GM12878 (cell line): ENCODE results near the gene SIRT7. TPM values are rescaled to one million over a fixed set of nuclear protein-coding genes. Genes with fewer than 3 reads are reported as not detected.

ENCODE experiments used
- ATAC-seq: fragments of 200-7000 bp; cut with Tn5 transposase; 3 replicates; pipeline ENCODE4 v1.9.1; 2020; ENCODE audit warnings: mild to moderate bottlenecking, moderate library complexity
- BruUV-seq: library from RNA; stranded (reverse); fragments of 400-500 nt; replicated peaks from 2 replicates; lab custom pipeline; 2021; lab: Mats Ljungman, UMichigan
- CTCF ChIA-PET: fragments of 300-600 bp; sonication (Branson Sonifier 250); formaldehyde crosslinking; extraction: SDS; loops from one replicate; lab custom pipeline; 2021; ENCODE audit warnings: inconsistent platforms; lab: Yijun Ruan, JAX
- POLR2A ChIA-PET: fragments of 350-600 bp; formaldehyde crosslinking; extraction: SDS; loops from one replicate; lab custom pipeline; 2021; ENCODE audit warnings: inconsistent platforms; lab: Charles Lee
- RAD21 ChIA-PET: fragments of 300-600 bp; sonication (Branson Sonifier 250); formaldehyde crosslinking; loops from one replicate; lab custom pipeline; 2023; ENCODE audit warnings: antibody characterized with exemption; ENCODE audit not compliant: unreplicated experiment; lab: Charles Lee
- SMC1A ChIA-PET: fragments of 300-600 bp; sonication (Branson Sonifier 250); formaldehyde crosslinking; loops from one replicate; lab custom pipeline; 2023; ENCODE audit not compliant: unreplicated experiment, uncharacterized antibody; lab: Charles Lee
- DNase-seq: peaks from one replicate; pipeline ENCODE4 v3.0.0-alpha.2; 2011; ENCODE audit warnings: low read depth, low spot score
- FAIRE-seq: peaks from 3 replicates; lab custom pipeline; 2011; peaks lifted over from hg19 to GRCh38; lab: Jason Lieb, UNC
- H2AFZ ChIP-seq: 2 replicates; pipeline ENCODE4 v1.6.0; 2011; ENCODE audit warnings: low read depth, low read length, control low read depth; ENCODE audit not compliant: control insufficient read depth
- H3K27ac ChIP-seq: 2 replicates; pipeline ENCODE4 v1.5.1; 2011; ENCODE audit warnings: control low read depth; ENCODE audit not compliant: control insufficient read depth, insufficient read depth
- H3K27me3 ChIP-seq, 2 experiments: replicated peaks in 1 of 2; 2 replicates each; pipeline versions ENCODE4 v1.6.0 to v1.6.1; 2011; ENCODE audit warnings: low read length in 1 of 2; ENCODE audit not compliant: control insufficient read depth in 2 of 2, insufficient read depth in 2 of 2
- H3K36me3 ChIP-seq, 2 experiments: 2 replicates each; pipeline ENCODE4 v1.5.1; 2011; ENCODE audit warnings: low read length in 1 of 2; ENCODE audit not compliant: control insufficient read depth in 2 of 2, insufficient read depth in 2 of 2
- H3K4me1 ChIP-seq: 2 replicates; pipeline ENCODE4 v1.6.1; 2011; ENCODE audit warnings: mild to moderate bottlenecking, low read length, moderate library complexity, mixed read lengths; ENCODE audit not compliant: control insufficient read depth, insufficient read depth
- H3K4me2 ChIP-seq: 2 replicates; pipeline ENCODE4 v1.6.0; 2011; ENCODE audit warnings: control low read depth; ENCODE audit not compliant: control insufficient read depth, insufficient read depth
- H3K4me3 ChIP-seq: fragments of 200-600 bp; sonication (generic); 2 replicates; pipeline ENCODE4 v1.5.1; 2016
- H3K79me2 ChIP-seq: 2 replicates; pipeline ENCODE4 v1.6.0; 2011; ENCODE audit warnings: low read length; ENCODE audit not compliant: control insufficient read depth, insufficient read depth
- H3K9ac ChIP-seq: 2 replicates; pipeline ENCODE4 v1.8.0; 2011; ENCODE audit warnings: low read length, control low read depth, mixed read lengths; ENCODE audit not compliant: control insufficient read depth, insufficient read depth
- H3K9me3 ChIP-seq: replicated peaks from 3 replicates; pipeline ENCODE4 v1.5.1; 2011; ENCODE audit warnings: mild to moderate bottlenecking, low read length; ENCODE audit not compliant: control insufficient read depth, insufficient read depth
- H4K20me1 ChIP-seq: 2 replicates; pipeline ENCODE4 v1.6.0; 2011; ENCODE audit not compliant: control insufficient read depth, insufficient read depth
- KLF5 ChIP-seq: fragments of 450-650 bp; IDR thresholded peaks from 2 replicates; pipeline ENCODE4 v1.6.1; 2014; ENCODE audit warnings: mild to moderate bottlenecking; ENCODE audit not compliant: partially characterized antibody
- NFIC ChIP-seq: IDR thresholded peaks from 2 replicates; pipeline ENCODE4 v1.6.1; 2012; ENCODE audit warnings: low read depth, mild to moderate bottlenecking, inconsistent platforms, low read length, moderate library complexity
- POLR2A ChIP-seq: IDR thresholded peaks from 2 replicates; pipeline ENCODE4 v1.6.1; 2011; ENCODE audit warnings: low read depth, mild to moderate bottlenecking, low read length
- POLR2AphosphoS5 ChIP-seq: IDR thresholded peaks from 2 replicates; pipeline ENCODE4 v1.6.1; 2011; ENCODE audit warnings: mild to moderate bottlenecking, low read length, inconsistent platforms
- POU2F2 ChIP-seq: IDR thresholded peaks from 3 replicates; pipeline ENCODE4 v1.6.1; 2011; ENCODE audit warnings: low read depth, mild to moderate bottlenecking, low read length, borderline replicate concordance
- WGBS: methylation state at CpG from one replicate; pipeline ENCODE4 v1.1.6; 2016; ENCODE audit warnings: low lambda C conversion rate; ENCODE audit not compliant: insufficient replicate concordance, insufficient coverage; ENCODE audit errors: missing lambda C conversion rate; 5-methylcytosine and 5-hydroxymethylcytosine counted together
- in situ Hi-C: fragments of 300-500 bp; cut with MboI; formaldehyde crosslinking; loops from 9 replicates; pipeline ENCODE4 v1.14.3; 2018; ENCODE audit warnings: mixed read lengths
- intact Hi-C: fragments of 100-400 bp; cut with micrococcal nuclease; formaldehyde crosslinking; loops from one replicate; pipeline ENCODE4 v1.14.2; 2022; ENCODE audit not compliant: unreplicated experiment
- polyA plus RNA-seq, 11 experiments: library from polyadenylated mRNA; depleted of rRNA in 4 of 11; unstranded in 6 of 11; stranded (reverse) in 5 of 11; fragments of >200 nt; fragmentation: Nextera tagmentation in 4 of 11; fragmentation: Illumina TruSeq in 1 of 11; extraction: Ambion mirVana in 4 of 11; extraction: Trizol in 1 of 11; gene quantifications; 1 replicate in 1 of 11; 2 replicates in 10 of 11; pipeline versions ENCODE4 v1.2.1 to v1.2.3, GENCODE V29; 2011 to 2016; ENCODE audit warnings: inconsistent platforms in 2 of 11, missing spikeins in 2 of 11, low read depth in 1 of 11
- total RNA-seq, 4 experiments: library from RNA; depleted of rRNA in 3 of 4; stranded (reverse); fragments of >200 nt in 3 of 4; fragmentation: Illumina TruSeq in 1 of 4; extraction: Trizol in 1 of 4; gene quantifications; 2 replicates each; pipeline versions ENCODE4 v1.2.1 to v1.2.3, GENCODE V29; 2013 to 2021

SIRT7 gene
- total and polyA plus RNA-seq, 10 of the 15 experiments (the other 5 are each of a cell fraction or from before 2014, with no cell fraction given): 1.2 to 56.2 (median 22.7) TPM

- peaks cover 4% of the 10 kb centered on the region in 2 experiments; a peak in 3 of 4 replicates for H3K36me3 ChIP-seq
- no peaks in the 10 kb centered on the region for H4K20me1 ChIP-seq
- BruUV-seq: no TSS peak
- no peak overlapping the region for H3K4me3 ChIP-seq
- no peak for FAIRE-seq
- intact Hi-C loops: no loop called here
- H2AFZ ChIP-seq: no peak overlapping the region
- ChIA-PET CTCF (no interaction called here), SMC1A (no interaction called here), RAD21 (no interaction called here), POLR2A (no interaction called here)
- no peaks in the 10 kb centered on the region for H3K9me3 ChIP-seq
- TF ChIP-seq POU2F2 (no peak), POLR2AphosphoS5 (no peak), NFIC (no peak)
- no peaks in the 10 kb centered on the region for H3K4me1 ChIP-seq
- H3K4me2 ChIP-seq: no peak overlapping the region
- whole genome bisulfite sequencing: 96% methylated on average over 10 of the region's 10 CpGs
- H3K9ac ChIP-seq: no peak overlapping the region
- in situ Hi-C loops: no loop called here
- no peaks in the 10 kb centered on the region; a peak in 1 of 4 replicates for H3K27me3 ChIP-seq
- no peaks in the 10 kb centered on the region for H3K79me2 ChIP-seq
- DNase-seq: no peak
- no peak overlapping the region for H3K27ac ChIP-seq
- no peak for ATAC-seq
Observed at GRCh38 chr17:81903415-81903831, 14.6 kb downstream of the SIRT7 start.

GRCh38 chr17:81902653-81903414 lies 15.1 kb downstream of the SIRT7 start:
- Histone ChIP-seq H3K27ac (no peak overlapping the region), H3K9me3 (no peaks in the 10 kb centered on the region), H4K20me1 (no peaks in the 10 kb centered on the region), H3K4me1 (no peaks in the 10 kb centered on the region), H3K9ac (no peak overlapping the region), H3K4me2 (peak overlapping the region; percentile 25; the same call in 1 of the 2 replicates), H3K4me3 (no peak overlapping the region), H3K79me2 (no peaks in the 10 kb centered on the region), H3K27me3 (no peaks in the 10 kb centered on the region; a peak in 1 of 4 replicates), H3K36me3 (peaks cover 4 to 9% of the 10 kb centered on the region in 2 experiments; a peak in 3 of 4 replicates), H2AFZ (no peak overlapping the region)
- no peak for DNase-seq
- SMC1A ChIA-PET: no interaction called here
- intact Hi-C loops (no loop called here), in situ Hi-C loops (no loop called here)
- no TSS peak for BruUV-seq
- CTCF ChIA-PET: no interaction called here
- RAD21 ChIA-PET: no interaction called here
- POLR2A ChIA-PET: no interaction called here
- ATAC-seq: peak; percentile 32
- no peak for FAIRE-seq
- peak; percentile 22; the same call in 1 of the 2 replicates for TF ChIP-seq POLR2A
- TF ChIP-seq KLF5: no peak
- 49% methylated on average over 43 of the region's 47 CpGs for WGBS
